Activated CD4-positive, alpha-beta memory T cell treated with anti-CD3 and anti-CD28 coated beads, Interleukin-2, amount 10 ng/mL, durations not matched to agents 7 days and 5 days (primary cell): Measurements from ENCODE around the gene OR56B4. TPM values are rescaled to one million over a fixed set of nuclear protein-coding genes. Genes with fewer than 3 reads are reported as not detected.
"Not testable (repeated sequence)": the region's sequence is repeated elsewhere in the genome, so short reads cannot be mapped to it uniquely, and the experiment has no call there.

Source experiments
- CTCF ChIA-PET: fragments of 350-600 bp; sonication (Branson Sonifier 250); formaldehyde crosslinking; loops from one replicate; lab custom pipeline; 2021; ENCODE audit warnings: antibody characterized with exemption, inconsistent platforms; lab: Charles Lee
- POLR2A ChIA-PET: fragments of 350-600 bp; sonication (Branson Sonifier 250); formaldehyde crosslinking; loops from one replicate; lab custom pipeline; 2021; ENCODE audit warnings: antibody characterized with exemption; lab: Charles Lee
- DNase-seq: peaks from one replicate; pipeline ENCODE4 v3.0.0-alpha.2; 2020
- H3K27ac Mint-ChIP-seq: one replicate; pipeline ENCODE4 v1.8.0; 2021; ENCODE audit warnings: mild to moderate bottlenecking, mixed read lengths
- H3K27me3 Mint-ChIP-seq: one replicate; pipeline ENCODE4 v1.8.0; 2021; ENCODE audit warnings: mixed read lengths
- H3K36me3 Mint-ChIP-seq: one replicate; pipeline ENCODE4 v1.8.0; 2021; ENCODE audit warnings: low read depth, mixed read lengths
- H3K4me1 Mint-ChIP-seq: one replicate; pipeline ENCODE4 v1.8.0; 2021; ENCODE audit warnings: mixed read lengths
- H3K4me3 Mint-ChIP-seq: one replicate; pipeline ENCODE4 v1.8.0; 2021; ENCODE audit warnings: mild to moderate bottlenecking, mixed read lengths
- H3K9me3 Mint-ChIP-seq: one replicate; pipeline ENCODE4 v1.8.0; 2021; ENCODE audit warnings: mixed read lengths
- total RNA-seq, 2 experiments: library from RNA; stranded (reverse); gene quantifications; one replicate each; pipeline ENCODE4 v1.2.3, GENCODE V29; 2021

OR56B4 gene, protein sequence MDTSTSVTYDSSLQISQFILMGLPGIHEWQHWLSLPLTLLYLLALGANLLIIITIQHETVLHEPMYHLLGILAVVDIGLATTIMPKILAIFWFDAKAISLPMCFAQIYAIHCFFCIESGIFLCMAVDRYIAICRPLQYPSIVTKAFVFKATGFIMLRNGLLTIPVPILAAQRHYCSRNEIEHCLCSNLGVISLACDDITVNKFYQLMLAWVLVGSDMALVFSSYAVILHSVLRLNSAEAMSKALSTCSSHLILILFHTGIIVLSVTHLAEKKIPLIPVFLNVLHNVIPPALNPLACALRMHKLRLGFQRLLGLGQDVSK
- not detected for total RNA-seq

DNA sequence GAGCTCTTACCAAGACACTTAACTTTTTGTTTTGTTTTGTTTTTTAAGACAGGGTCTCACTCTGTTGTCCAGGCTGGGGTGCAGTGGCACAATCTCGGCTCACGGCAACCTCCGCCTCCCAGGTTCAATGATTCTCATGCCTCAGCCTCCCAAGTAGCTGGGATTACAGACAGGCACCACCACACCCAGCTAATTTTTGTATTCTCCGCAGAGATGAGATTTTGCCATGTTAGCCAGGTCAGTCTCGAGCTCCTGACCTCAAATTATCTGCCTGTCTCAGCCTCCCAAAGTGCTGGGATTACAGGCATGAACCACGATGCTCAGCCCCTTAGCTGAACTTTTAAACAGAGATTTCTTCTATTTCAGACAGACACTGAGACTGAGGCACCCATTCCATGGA, at the start of gene OR56B4:
Gene OR56B4, plus strand, starts transcription at position 301 of the 400 bp plus-strand sequence. Its CDS starts 95 bp downstream, at position 396.
- H3K9me3 Mint-ChIP-seq, H3K4me3 Mint-ChIP-seq, H3K36me3 Mint-ChIP-seq, DNase-seq, H3K27me3 Mint-ChIP-seq, H3K27ac Mint-ChIP-seq, CTCF ChIA-PET, POLR2A ChIA-PET, H3K4me1 Mint-ChIP-seq: not testable (repeated sequence)

GRCh38 chr11:6061475-6061874, 46.0 kb upstream of the OR56B4 start:
- H3K27ac Mint-ChIP-seq = no peak overlapping the region
- H3K9me3 Mint-ChIP-seq = no peaks in the 10 kb centered on the region
- POLR2A ChIA-PET = no interaction called here
- peaks cover 3% of the 10 kb centered on the region for H3K27me3 Mint-ChIP-seq
- H3K4me1 Mint-ChIP-seq = no peaks in the 10 kb centered on the region
- H3K36me3 Mint-ChIP-seq = no peaks in the 10 kb centered on the region
- H3K4me3 Mint-ChIP-seq = no peak overlapping the region
- CTCF ChIA-PET = no interaction called here
- DNase-seq = no peak

- H3K4me1 Mint-ChIP-seq = no peaks in the 10 kb centered on the region
- H3K9me3 Mint-ChIP-seq = no peaks in the 10 kb centered on the region
- H3K27me3 Mint-ChIP-seq = peaks cover 3% of the 10 kb centered on the region
- H3K36me3 Mint-ChIP-seq = no peaks in the 10 kb centered on the region
- POLR2A ChIA-PET = no interaction called here
- CTCF ChIA-PET = no interaction called here
- no peak overlapping the region for H3K4me3 Mint-ChIP-seq
- H3K27ac Mint-ChIP-seq = no peak overlapping the region
- DNase-seq = no peak
These were observed 44.7 kb upstream of the OR56B4 start for GRCh38 chr11:6062691-6063358.

DNA sequence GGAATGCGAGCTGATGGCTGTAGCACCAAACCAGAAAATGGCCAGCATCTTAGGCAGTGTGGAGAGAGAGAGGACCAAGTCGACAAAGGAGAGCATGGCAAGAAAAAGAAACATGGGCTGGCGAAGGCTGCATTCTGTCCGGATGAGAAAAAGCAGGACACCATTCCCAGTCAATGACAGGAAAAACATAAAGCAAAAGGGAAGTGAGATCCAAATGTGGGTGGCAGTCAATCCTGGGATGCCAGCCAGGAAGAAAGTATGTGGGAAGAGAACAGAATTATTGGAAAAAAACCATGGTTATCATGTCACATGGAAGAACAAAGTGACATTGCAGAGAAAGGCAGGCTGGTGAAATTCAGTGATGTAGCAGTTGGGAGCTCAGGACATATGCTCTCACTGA, 40.0 kb upstream of the OR56B4 start:
- Mint-ChIP-seq H3K9me3 (no peaks in the 10 kb centered on the region), H3K4me3 (no peak overlapping the region), H3K27ac (no peak overlapping the region), H3K4me1 (no peaks in the 10 kb centered on the region), H3K27me3 (no peaks in the 10 kb centered on the region), H3K36me3 (no peaks in the 10 kb centered on the region)
- POLR2A ChIA-PET = no interaction called here
- DNase-seq = no peak
- CTCF ChIA-PET = no interaction called here

DNA sequence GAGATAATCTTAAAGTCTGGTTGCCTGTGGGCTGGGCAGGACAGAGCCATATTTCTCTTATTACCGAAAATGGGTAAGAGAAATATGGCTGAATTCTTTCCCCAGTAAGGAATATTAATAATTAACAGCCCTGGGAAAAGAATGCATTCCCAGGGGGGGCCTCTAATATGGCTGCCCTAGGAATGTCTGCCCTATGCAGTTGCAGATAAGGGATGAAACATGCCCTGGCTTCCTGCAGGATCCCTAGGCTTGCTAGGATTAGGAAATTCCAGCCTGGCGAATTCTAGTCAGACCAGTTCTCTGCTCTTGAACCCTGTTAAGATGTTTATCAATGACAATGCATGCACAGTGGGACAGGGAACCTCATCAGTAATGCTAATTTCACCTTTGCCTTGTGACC, 31.0 kb upstream of the OR56B4 start:
- H3K4me1 Mint-ChIP-seq, H3K4me3 Mint-ChIP-seq, H3K9me3 Mint-ChIP-seq, H3K27ac Mint-ChIP-seq, H3K36me3 Mint-ChIP-seq, DNase-seq, CTCF ChIA-PET, POLR2A ChIA-PET, H3K27me3 Mint-ChIP-seq: not testable (repeated sequence)

DNA sequence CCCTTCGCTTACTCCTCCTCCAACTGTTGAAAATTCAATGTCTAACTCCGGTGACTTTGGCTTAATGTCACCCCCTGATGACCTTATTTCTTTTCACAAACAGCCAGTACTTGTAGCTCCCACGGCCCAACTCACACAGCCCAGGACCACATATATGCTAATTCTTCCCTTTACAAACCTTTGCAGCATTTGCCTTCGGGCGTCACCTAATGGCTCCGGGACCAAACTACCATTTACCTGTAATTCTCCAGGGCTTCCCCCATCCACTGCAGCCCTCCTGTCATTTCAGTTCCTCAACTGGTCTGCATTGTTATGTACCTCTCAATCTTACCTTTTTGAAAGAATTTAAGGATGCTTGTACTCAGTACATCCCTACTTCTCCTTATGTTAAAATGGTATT, 29.8 kb upstream of the OR56B4 start:
- H3K27ac Mint-ChIP-seq = no peak overlapping the region
- CTCF ChIA-PET = no interaction called here
- POLR2A ChIA-PET = no interaction called here
- no peak for DNase-seq
- H3K9me3 Mint-ChIP-seq = peaks cover 5% of the 10 kb centered on the region
- no peak overlapping the region for H3K4me3 Mint-ChIP-seq
- no peaks in the 10 kb centered on the region for H3K27me3 Mint-ChIP-seq
- no peaks in the 10 kb centered on the region for H3K4me1 Mint-ChIP-seq
- H3K36me3 Mint-ChIP-seq = no peaks in the 10 kb centered on the region

DNA sequence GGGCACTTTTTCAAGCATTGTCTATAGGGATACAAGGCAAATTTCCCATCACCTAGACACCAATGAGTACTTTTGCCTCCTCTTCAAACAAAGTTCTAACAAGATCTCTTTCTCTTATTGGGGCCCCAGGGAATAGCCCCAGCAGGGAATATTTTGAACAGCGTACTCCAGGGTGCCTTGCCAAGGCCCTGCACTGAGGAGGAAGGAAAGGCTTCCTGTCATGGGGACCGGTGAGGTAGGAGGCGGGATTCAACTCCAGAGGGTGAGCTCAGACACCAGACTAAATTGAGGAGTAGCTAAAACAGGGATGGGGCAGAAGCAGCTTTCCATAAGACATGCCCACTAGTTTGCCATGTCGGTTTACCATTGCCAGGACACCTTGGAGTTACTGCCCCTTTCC, 28.0 kb upstream of the OR56B4 start:
- H3K4me1 Mint-ChIP-seq = no peaks in the 10 kb centered on the region
- H3K27ac Mint-ChIP-seq = no peak overlapping the region
- no peak for DNase-seq
- ChIA-PET POLR2A (no interaction called here), CTCF (no interaction called here)
- H3K36me3 Mint-ChIP-seq = no peaks in the 10 kb centered on the region
- H3K27me3 Mint-ChIP-seq = no peaks in the 10 kb centered on the region
- no peak overlapping the region for H3K4me3 Mint-ChIP-seq
- peaks cover 5% of the 10 kb centered on the region for H3K9me3 Mint-ChIP-seq

DNA sequence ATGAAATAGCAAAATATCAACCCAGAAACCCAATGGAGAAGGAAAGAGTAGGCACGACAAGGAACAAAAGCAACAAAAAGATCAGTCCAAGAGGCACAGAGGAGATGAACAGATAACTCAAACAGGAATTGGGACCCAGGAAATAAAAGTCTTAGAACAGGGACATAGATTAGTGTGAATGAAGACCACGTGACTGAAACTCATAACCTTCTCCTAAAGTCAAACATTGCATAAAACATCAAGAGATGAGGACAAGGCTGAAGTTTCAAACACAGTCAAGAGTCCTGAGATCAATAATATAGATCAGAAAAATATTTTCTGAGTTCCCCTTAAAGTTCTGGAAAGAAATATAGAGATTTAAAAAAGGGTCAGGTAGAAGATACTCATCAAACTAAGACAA, 24.4 kb upstream of the OR56B4 start:
- Mint-ChIP-seq H3K36me3 (no peaks in the 10 kb centered on the region), H3K4me1 (no peaks in the 10 kb centered on the region), H3K27ac (no peak overlapping the region), H3K27me3 (no peaks in the 10 kb centered on the region), H3K4me3 (no peak overlapping the region), H3K9me3 (no peaks in the 10 kb centered on the region)
- ChIA-PET POLR2A (no interaction called here), CTCF (no interaction called here)
- DNase-seq = no peak

GRCh38 chr11:6084587-6084986, 22.9 kb upstream of the OR56B4 start:
- H3K27me3 Mint-ChIP-seq = peaks cover under 1% of the 10 kb centered on the region
- no peak overlapping the region for H3K4me3 Mint-ChIP-seq
- no peak for DNase-seq
- H3K27ac Mint-ChIP-seq = no peak overlapping the region
- ChIA-PET CTCF (interaction anchor here (0.6 kb wide), 1 partner anchor 1518 kb away, joined by 4 read pairs; no protein-coding TSS in a partner anchor), POLR2A (no interaction called here)
- H3K36me3 Mint-ChIP-seq = no peaks in the 10 kb centered on the region
- H3K4me1 Mint-ChIP-seq = no peaks in the 10 kb centered on the region
- H3K9me3 Mint-ChIP-seq = no peaks in the 10 kb centered on the region

DNA sequence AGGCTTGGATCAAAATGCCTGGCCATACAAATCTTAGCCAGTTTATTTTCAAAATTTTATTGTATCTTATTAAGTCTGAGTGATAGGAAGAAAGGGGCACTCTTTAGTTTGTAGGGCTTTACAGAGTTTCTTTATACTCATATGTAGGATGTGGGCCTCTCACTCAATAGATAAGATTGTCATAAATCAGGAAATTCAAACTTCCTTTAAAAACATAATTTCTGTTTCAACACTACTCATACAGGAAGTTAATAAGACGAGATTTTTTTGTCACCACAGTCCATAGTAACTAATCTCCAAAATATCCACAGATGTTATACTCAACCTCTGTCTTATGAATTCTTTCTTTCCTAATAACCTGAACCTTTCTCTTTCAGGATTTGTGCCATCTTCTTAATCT, 13.3 kb upstream of the OR56B4 start:
- Mint-ChIP-seq H3K4me3 (no peak overlapping the region), H3K9me3 (no peaks in the 10 kb centered on the region), H3K27me3 (peaks cover 7% of the 10 kb centered on the region), H3K36me3 (no peaks in the 10 kb centered on the region), H3K27ac (no peak overlapping the region), H3K4me1 (peaks cover 6% of the 10 kb centered on the region)
- ChIA-PET CTCF (no interaction called here), POLR2A (no interaction called here)
- no peak for DNase-seq

GRCh38 chr11:6095798-6096197, 11.7 kb upstream of the OR56B4 start:
- H3K9me3 Mint-ChIP-seq = no peaks in the 10 kb centered on the region
- POLR2A ChIA-PET = no interaction called here
- no peak overlapping the region for H3K4me3 Mint-ChIP-seq
- CTCF ChIA-PET = no interaction called here
- H3K27ac Mint-ChIP-seq = no peak overlapping the region
- H3K4me1 Mint-ChIP-seq = peaks cover 6% of the 10 kb centered on the region
- no peaks in the 10 kb centered on the region for H3K36me3 Mint-ChIP-seq
- no peaks in the 10 kb centered on the region for H3K27me3 Mint-ChIP-seq
- DNase-seq = no peak

- H3K36me3 Mint-ChIP-seq = no peaks in the 10 kb centered on the region
- CTCF ChIA-PET = no interaction called here
- POLR2A ChIA-PET = no interaction called here
- H3K4me1 Mint-ChIP-seq = peaks cover 6% of the 10 kb centered on the region
- no peak for DNase-seq
- H3K27ac Mint-ChIP-seq = no peak overlapping the region
- H3K4me3 Mint-ChIP-seq = no peak overlapping the region
- no peaks in the 10 kb centered on the region for H3K9me3 Mint-ChIP-seq
- no peaks in the 10 kb centered on the region for H3K27me3 Mint-ChIP-seq
These were observed 11.1 kb upstream of the OR56B4 start for GRCh38 chr11:6096417-6096816.

- Mint-ChIP-seq H3K4me3 (no peak overlapping the region), H3K9me3 (no peaks in the 10 kb centered on the region), H3K27me3 (no peaks in the 10 kb centered on the region), H3K4me1 (no peaks in the 10 kb centered on the region), H3K27ac (no peak overlapping the region), H3K36me3 (no peaks in the 10 kb centered on the region)
- ChIA-PET CTCF (no interaction called here), POLR2A (no interaction called here)
- no peak for DNase-seq
These were observed 7.9 kb upstream of the OR56B4 start for GRCh38 chr11:6099577-6099976.

DNA sequence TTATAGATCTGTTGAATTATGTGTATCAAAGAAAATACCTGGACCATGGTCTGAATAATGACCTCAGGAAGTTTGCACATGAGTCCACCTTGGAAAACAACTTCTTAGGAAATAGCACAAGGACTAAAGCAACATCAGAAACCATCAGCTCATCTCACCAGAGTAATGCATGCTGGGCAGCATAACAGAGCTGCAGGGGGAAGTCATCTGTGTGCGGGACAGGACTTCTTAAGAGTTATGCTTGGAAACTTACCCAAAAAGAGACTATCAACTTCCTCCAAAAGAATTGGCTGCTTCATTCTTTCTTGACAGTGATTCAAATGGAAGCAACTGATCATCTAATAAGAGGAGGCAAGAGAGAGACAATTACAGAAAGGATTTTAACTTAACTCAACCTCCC, 2.5 kb downstream of the OR56B4 start:
- ChIA-PET CTCF (no interaction called here), POLR2A (no interaction called here)
- Mint-ChIP-seq H3K27me3 (peaks cover 4% of the 10 kb centered on the region), H3K36me3 (no peaks in the 10 kb centered on the region), H3K9me3 (no peaks in the 10 kb centered on the region), H3K4me1 (no peaks in the 10 kb centered on the region), H3K4me3 (no peak overlapping the region), H3K27ac (no peak overlapping the region)
- DNase-seq = no peak
